Posterior vena cava (tissue), 2 donors: ENCODE data around the gene NHP2. TPM values are rescaled to one million over a fixed set of nuclear protein-coding genes. Genes with fewer than 3 reads are reported as not detected.

Source experiments
- DNase-seq: peaks from one replicate; pipeline ENCODE4 v3.0.0-alpha.2; 2020; ENCODE audit warnings: low spot score
- intact Hi-C, 2 donors: fragments of 100-400 bp; cut with DNase I; formaldehyde crosslinking; loops; one replicate each; pipeline versions ENCODE4 v1.14.1 to v1.14.2; 2022 to 2023
- total RNA-seq, 2 donors: library from RNA; stranded (reverse); fragmentation: NEBNext Ultra II Directional; extraction: Animal tissue kit (Norgen Biotek cat#: 25700); gene quantifications; one replicate each; pipeline ENCODE4 v1.2.1, GENCODE V29; 2021
- donor health status: DM: yes; HTN: yes; CAD: no.
- donor health status: DM: yes; HTN: yes; CAD: no.

NHP2 gene
- total RNA-seq, 2 donors from 2014 or later = 73.9 to 87.3 TPM

DNA sequence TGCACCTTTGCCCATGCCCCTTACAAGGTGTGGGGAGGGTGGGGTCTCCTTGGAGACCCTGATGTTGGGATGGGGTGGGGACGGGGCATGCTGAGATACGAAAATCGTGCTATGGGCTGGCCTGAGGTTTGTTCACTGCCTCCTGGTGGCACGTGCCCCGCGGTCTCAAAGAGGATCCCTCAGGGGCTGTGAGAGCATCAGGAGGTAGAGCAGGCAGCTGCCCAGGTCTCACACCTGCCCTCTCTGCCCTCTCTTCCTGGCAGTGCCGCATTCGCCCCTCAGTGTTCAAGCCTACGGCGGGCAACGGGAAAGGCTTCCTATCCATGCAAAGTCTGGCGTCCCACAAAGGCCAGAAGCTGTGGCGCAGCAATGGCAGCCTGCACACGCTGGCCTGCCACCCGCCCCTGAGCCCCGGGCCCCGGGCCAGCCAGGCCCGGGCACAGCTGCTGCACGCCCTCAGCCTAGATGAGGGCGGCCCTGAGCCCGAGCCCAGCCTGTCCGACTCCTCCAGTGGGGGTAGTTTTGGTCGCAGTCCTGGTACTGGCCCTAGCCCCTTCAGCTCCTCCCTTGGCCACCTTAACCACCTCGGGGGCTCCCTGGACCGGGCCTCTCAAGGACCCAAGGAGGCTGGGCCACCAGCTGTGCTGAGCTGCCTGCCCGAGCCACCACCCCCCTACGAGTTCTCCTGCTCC is 33.6 kb downstream of the NHP2 start:
- DNase-seq = peak; percentile 72
- intact Hi-C loops = no loop called here

GRCh38 chr5:178117923-178118701 is 35.6 kb downstream of the NHP2 start:
- intact Hi-C loops = no loop called here
- peak; percentile 69 for DNase-seq

- DNase-seq = no peak
- intact Hi-C loops = no loop called here
Observed at GRCh38 chr5:178116143-178116885, 37.4 kb downstream of the NHP2 start.

DNA sequence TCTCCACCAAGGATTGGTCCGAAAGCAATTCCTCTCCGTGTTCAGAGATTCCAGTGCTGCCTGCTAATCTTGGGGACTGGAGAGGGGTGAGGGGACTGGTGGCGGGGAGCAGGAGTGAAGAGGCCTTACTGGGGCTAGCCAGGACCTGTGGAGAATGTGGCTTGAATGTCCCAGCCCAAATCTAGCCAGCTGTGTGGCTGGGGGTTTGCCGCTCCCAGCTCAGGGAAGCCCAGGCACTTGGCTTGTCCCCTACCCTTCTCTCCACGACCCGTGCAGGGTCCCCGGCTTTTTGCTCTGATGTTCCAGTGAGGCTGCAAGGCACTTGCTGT is 37.9 kb downstream of the NHP2 start:
- intact Hi-C loops = no loop called here
- no peak for DNase-seq

GRCh38 chr5:178115136-178115813 is 38.4 kb downstream of the NHP2 start:
- intact Hi-C loops = no loop called here
- DNase-seq = no peak

DNA sequence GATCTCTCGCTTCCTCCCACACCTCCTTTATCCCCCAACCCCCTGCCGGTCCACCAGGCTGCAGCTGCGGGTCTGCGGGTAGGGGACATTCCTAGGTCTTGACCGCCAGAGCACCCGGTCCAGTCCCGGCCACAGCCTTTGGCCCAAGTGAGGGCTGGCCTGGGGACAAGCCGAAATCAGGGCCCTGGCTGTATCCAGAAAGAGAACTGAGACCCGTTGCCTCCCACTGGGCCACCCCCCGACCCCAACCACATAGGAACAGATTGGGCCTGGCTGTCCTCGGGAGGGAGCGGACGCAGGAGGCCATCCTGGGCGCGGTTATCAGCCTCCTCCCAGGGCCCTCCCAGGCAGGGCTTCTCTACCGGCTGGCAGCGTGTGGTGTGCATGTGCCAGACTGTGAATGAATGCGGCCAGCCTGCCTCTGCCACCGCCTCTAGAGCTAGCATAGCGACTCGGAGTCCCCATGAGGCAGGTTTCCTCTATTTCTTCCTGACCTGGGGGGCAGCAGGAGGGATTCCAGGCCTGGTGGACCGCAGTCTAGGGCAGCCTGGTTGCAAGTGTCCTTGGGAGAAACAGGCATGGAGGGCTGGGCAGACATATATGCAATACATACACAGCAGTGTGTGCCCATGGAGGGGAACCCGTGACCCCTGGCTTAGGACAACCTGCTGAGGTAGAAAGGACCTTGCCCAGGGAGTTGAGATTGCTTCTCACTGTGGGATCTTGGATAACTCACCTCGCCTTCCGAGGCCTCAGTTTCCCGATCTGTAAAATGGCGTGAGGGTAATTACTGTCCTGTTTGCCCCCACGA is 39.2 kb downstream of the NHP2 start:
- intact Hi-C loops = no loop called here
- no peak for DNase-seq

- intact Hi-C loops = no loop called here
- DNase-seq = no peak
Observed at GRCh38 chr5:178113841-178114324, 39.8 kb downstream of the NHP2 start.

DNA sequence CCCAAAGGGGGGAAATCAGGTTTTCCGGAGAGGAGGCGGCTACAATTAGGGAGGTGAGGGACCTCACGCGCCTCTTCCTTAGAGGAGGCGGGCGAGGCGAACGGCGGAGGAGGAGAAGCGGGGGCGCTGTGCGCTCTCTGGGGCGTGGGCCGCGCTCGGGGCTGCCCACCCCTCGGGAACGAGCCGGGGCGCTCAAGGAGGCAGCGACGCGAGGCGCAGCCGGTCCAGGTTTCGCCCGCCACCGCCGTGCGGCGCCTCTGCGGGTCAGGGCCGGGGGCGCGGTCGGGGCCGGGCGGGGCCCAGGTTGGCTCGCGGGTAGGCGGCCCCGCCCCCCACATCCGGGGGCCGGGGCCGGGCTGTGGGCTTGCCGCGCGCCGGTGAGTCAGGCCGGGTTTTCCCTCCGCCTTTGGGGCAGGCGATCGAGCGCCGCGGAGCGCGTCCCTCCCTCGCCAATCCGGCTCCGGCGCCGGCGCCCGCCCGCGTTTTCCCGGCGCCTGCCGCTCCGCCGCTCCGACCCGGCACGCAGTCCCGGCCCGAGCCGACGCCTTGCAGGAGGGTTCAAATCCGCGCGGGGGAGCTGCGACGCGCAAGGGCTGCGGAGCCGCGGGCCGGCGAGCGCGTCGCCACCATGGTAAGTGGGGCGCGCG is 40.4 kb downstream of the NHP2 start, which contains the start of gene N4BP3:
TSS of gene N4BP3 (plus strand) at position 392 of the 647 bp plus-strand sequence. CDS start 6,052 bp downstream, outside the sequence.
- no peak for DNase-seq
- intact Hi-C loops = no loop called here

- no peak for DNase-seq
- intact Hi-C loops = no loop called here
Observed at GRCh38 chr5:178112545-178112944, 41.1 kb downstream of the NHP2 start.

DNA sequence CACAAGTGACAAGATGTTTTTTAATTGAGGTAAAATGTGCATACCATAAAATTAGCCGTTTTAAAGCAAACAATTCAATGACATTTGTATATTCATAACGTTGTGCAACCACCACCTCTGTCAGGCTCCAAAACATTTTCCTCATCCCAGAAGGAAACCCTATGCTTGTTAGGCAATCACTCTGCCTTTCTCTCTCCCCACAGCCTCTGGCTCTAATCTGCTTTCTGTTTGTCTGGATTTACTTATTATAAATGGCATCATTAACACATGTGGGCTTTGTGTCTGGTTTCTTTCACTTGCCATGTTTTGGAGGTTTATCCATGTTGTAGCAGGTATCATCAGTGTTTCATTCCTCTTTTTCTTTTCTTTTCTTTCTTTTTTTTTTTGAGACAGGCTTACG is 41.8 kb downstream of the NHP2 start:
- DNase-seq = no peak
- intact Hi-C loops = no loop called here

DNA sequence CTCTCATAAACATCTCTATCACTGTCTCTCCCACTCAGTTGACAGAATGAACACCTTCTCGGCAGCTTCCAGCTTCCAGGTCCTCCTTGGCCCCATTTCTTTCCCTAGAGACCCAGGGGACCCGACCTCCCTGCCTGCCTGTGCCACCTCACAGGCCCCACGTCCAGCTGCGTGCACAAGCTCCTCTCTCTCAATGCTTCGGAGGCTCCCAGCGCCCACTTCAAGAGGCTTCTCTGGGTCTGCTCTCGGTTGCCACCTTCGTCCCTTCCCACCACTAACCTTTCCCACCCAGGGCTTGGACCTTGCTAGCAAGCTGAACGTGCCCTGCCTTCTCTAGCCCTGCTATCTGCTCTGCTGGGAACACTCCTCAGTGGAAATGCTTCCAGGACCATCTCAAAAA is 43.2 kb downstream of the NHP2 start:
- intact Hi-C loops = no loop called here
- no peak for DNase-seq

GRCh38 chr5:178108966-178109365 is 44.7 kb downstream of the NHP2 start:
- DNase-seq = no peak
- intact Hi-C loops = no loop called here

DNA sequence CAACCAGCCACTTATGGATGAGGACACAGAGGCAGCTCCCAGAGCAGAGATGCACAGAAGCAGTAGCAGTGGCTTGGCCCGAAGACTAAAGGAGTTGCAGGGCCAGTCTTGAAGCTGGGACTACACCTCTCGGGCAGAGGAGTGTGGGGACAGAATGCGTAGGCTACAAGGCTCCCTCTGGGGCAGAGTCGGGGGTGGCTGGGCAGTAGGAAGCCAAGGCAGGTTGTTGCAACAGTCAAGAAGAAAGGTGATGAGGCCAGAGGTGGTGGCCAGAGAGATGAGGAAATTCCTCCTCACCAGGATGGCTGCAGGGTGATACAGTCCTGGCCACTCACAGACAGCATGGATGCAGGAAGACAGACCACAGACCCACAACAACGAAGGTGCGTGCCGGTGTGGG is 45.2 kb downstream of the NHP2 start:
- intact Hi-C loops = no loop called here
- DNase-seq = no peak

DNA sequence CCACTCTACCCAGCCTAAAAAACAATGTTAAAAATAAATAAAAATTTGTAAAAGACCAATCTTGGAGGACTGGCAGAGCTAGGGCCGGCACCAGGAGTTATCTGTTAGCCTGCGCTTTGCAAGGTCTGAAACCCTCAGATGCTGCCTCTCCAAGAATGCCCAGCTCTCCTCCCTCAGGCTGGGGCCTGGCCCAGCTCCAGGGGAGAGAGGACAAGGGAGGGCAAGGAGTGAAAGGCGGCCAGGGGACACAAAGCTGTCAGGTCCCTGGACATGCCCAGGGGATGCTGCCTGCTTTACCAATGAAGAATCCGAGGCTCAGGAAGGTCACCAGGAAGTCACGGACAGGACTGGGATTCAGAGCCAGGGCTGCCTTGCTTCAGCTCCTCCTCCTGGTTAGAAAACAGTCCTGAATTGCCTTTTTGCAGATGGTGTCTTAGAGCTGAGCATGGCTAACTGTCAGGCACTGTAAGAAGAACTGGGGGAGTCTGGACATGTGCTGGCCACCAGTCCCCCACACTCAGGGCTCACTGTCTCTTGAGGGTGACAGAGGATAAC is 45.9 kb downstream of the NHP2 start:
- intact Hi-C loops = no loop called here

GRCh38 chr5:178106556-178107239 is 47.0 kb downstream of the NHP2 start:
- intact Hi-C loops = no loop called here
- no peak for DNase-seq

More for the DNA sequence above, 45.9 kb downstream of the NHP2 start:
- no peak for DNase-seq

GRCh38 chr5:178106086-178106485 is 47.6 kb downstream of the NHP2 start:
- intact Hi-C loops = no loop called here

GRCh38 chr5:178104492-178104891 is 49.2 kb downstream of the NHP2 start:
- intact Hi-C loops = no loop called here
- no peak for DNase-seq

More at GRCh38 chr5:178106086-178106485, 47.6 kb downstream of the NHP2 start:
- no peak for DNase-seq
